ENCODE data around the gene TEC.

GRCh38 chr4:48267574-48267973, 2.1 kb downstream of the TEC start:
- TF ChIP-seq, protein P1, sequence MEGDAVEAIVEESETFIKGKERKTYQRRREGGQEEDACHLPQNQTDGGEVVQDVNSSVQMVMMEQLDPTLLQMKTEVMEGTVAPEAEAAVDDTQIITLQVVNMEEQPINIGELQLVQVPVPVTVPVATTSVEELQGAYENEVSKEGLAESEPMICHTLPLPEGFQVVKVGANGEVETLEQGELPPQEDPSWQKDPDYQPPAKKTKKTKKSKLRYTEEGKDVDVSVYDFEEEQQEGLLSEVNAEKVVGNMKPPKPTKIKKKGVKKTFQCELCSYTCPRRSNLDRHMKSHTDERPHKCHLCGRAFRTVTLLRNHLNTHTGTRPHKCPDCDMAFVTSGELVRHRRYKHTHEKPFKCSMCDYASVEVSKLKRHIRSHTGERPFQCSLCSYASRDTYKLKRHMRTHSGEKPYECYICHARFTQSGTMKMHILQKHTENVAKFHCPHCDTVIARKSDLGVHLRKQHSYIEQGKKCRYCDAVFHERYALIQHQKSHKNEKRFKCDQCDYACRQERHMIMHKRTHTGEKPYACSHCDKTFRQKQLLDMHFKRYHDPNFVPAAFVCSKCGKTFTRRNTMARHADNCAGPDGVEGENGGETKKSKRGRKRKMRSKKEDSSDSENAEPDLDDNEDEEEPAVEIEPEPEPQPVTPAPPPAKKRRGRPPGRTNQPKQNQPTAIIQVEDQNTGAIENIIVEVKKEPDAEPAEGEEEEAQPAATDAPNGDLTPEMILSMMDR (IDR thresholded peaks at IDR 0.05), result no peak
- no peak for TF ChIP-seq POLR2A (IDR thresholded peaks at IDR 0.05)
